HCT116 (cell line): ENCODE data around the gene PLEKHJ1. TPM values are rescaled to one million over a fixed set of nuclear protein-coding genes. Genes with fewer than 3 reads are reported as not detected.

Source experiments
- ATAC-seq: fragments of 200-7000 bp; cut with Tn5 transposase; 2 replicates; pipeline ENCODE4 v1.9.1; 2020; ENCODE audit warnings: mild to moderate bottlenecking, moderate library complexity
- BruUV-seq: library from RNA; stranded (reverse); fragments of 400-500 nt; replicated peaks from 2 replicates; lab custom pipeline; 2021; lab: Mats Ljungman, UMichigan
- CTCF ChIA-PET: fragments of 300-600 bp; sonication (Branson Sonifier 250); formaldehyde crosslinking; loops from one replicate; lab custom pipeline; 2021; ENCODE audit warnings: antibody characterized with exemption; lab: Charles Lee
- POLR2A ChIA-PET: fragments of 300-600, 350-600 bp; sonication (Branson Sonifier 250); formaldehyde crosslinking; loops from one replicate; lab custom pipeline; 2021; ENCODE audit warnings: antibody characterized with exemption; lab: Charles Lee
- RAD21 ChIA-PET, 2 experiments: fragments of 300-600 bp; sonication (Branson Sonifier 250); formaldehyde crosslinking; loops; one replicate each; lab custom pipeline; 2023; ENCODE audit warnings: low total read pairs in 2 of 2; ENCODE audit not compliant: uncharacterized antibody in 2 of 2, unreplicated experiment in 2 of 2, low non-redundant PET in 1 of 2; lab: Charles Lee
- DNase-seq: peaks from one replicate; pipeline ENCODE4 v3.0.0-alpha.2; 2010; ENCODE audit warnings: low read depth, low spot score
- H2AFZ ChIP-seq: fragments of 200-600 bp; shearing (Covaris generic), sonication (generic); 2 replicates; pipeline ENCODE4 v1.6.1; 2017; ENCODE audit warnings: low read depth, mixed run types, mixed read lengths, antibody characterized with exemption, low read length; ENCODE audit not compliant: poor library complexity, severe bottlenecking
- H3K27ac ChIP-seq: 2 replicates; pipeline ENCODE4 v1.5.1; 2012; ENCODE audit warnings: low read depth, low read length
- H3K27me3 ChIP-seq: fragments of 200-600 bp; sonication (generic); 2 replicates; pipeline ENCODE4 v1.6.1; 2016; ENCODE audit warnings: mixed run types, low read length, mixed read lengths; ENCODE audit not compliant: insufficient read depth
- H3K36me3 ChIP-seq, 2 experiments: fragments of 200-500 bp in 1 of 2; fragments of 200-600 bp in 1 of 2; sonication (Bioruptor generic) in 1 of 2; sonication (generic) in 1 of 2; 2 replicates each; pipeline versions ENCODE4 v1.5.1 to v1.6.1; 2014 to 2016; ENCODE audit warnings: low read length in 2 of 2, inconsistent platforms in 1 of 2, mixed read lengths in 1 of 2, mixed run types in 1 of 2; ENCODE audit not compliant: insufficient read depth in 2 of 2, control insufficient read depth in 1 of 2
- H3K4me1 ChIP-seq, 2 experiments: fragments of 200-600 bp in 1 of 2; sonication (generic) in 1 of 2; 2 replicates each; pipeline versions ENCODE4 v1.5.1 to v1.6.1; 2012 to 2017; ENCODE audit warnings: low read length in 2 of 2, inconsistent platforms in 1 of 2, mild to moderate bottlenecking in 1 of 2, mixed read lengths in 1 of 2, mixed run types in 1 of 2, moderate library complexity in 1 of 2; ENCODE audit not compliant: insufficient read depth in 2 of 2, control insufficient read depth in 1 of 2
- H3K4me2 ChIP-seq: fragments of 200-600 bp; sonication (generic); 2 replicates; pipeline ENCODE4 v1.6.1; 2017; ENCODE audit warnings: mixed run types, low read length, mixed read lengths
- H3K4me3 ChIP-seq, 2 experiments: fragments of 200-600 bp in 1 of 2; sonication (generic) in 1 of 2; replicated peaks in 1 of 2; 2 replicates each; pipeline ENCODE4 v1.5.1; 2011 to 2016; ENCODE audit warnings: low read length in 2 of 2, control low read depth in 1 of 2, low read depth in 1 of 2, mild to moderate bottlenecking in 1 of 2, mixed read lengths in 1 of 2, mixed run types in 1 of 2
- H3K79me2 ChIP-seq: fragments of 200-600 bp; sonication (generic); 2 replicates; pipeline ENCODE4 v1.6.1; 2017; ENCODE audit warnings: mild to moderate bottlenecking, mixed run types, low read length, moderate library complexity, mixed read lengths; ENCODE audit not compliant: insufficient read depth
- H3K9ac ChIP-seq: fragments of 200-600 bp; sonication (generic); 2 replicates; pipeline ENCODE4 v1.6.1; 2016; ENCODE audit warnings: low read length, mixed read lengths
- H3K9me2 ChIP-seq: fragments of 200-600 bp; sonication (generic), shearing (Covaris generic); 2 replicates; pipeline ENCODE4 v1.6.1; 2017; ENCODE audit warnings: mixed run types, mild to moderate bottlenecking, moderate library complexity; ENCODE audit not compliant: insufficient read depth
- H3K9me3 ChIP-seq, 2 experiments: fragments of 200-500 bp in 1 of 2; fragments of 200-600 bp in 1 of 2; sonication (Bioruptor generic) in 1 of 2; sonication (generic) in 1 of 2; 2 replicates each; pipeline ENCODE4 v1.6.1; 2014 to 2017; ENCODE audit warnings: low read length in 2 of 2, mixed read lengths in 2 of 2, inconsistent platforms in 1 of 2, low read depth in 1 of 2, mild to moderate bottlenecking in 1 of 2, mixed run types in 1 of 2, moderate library complexity in 1 of 2; ENCODE audit not compliant: control insufficient read depth in 1 of 2, insufficient read depth in 1 of 2
- H4K20me1 ChIP-seq: fragments of 200-600 bp; sonication (generic), shearing (Covaris generic); 2 replicates; pipeline ENCODE4 v1.6.1; 2017; ENCODE audit warnings: mixed run types, mild to moderate bottlenecking, moderate library complexity; ENCODE audit not compliant: insufficient read depth
- CBX3 ChIP-seq: IDR thresholded peaks from 2 replicates; pipeline ENCODE4 v1.6.1; 2012; ENCODE audit warnings: low read depth
- CEBPB ChIP-seq: IDR thresholded peaks from 2 replicates; pipeline ENCODE4 v1.6.1; 2012; ENCODE audit warnings: low read depth
- EGR1 ChIP-seq: IDR thresholded peaks from 2 replicates; pipeline ENCODE4 v1.6.1; 2012; ENCODE audit warnings: low read depth
- EZH2phosphoT487 ChIP-seq: fragments of 200-600 bp; IDR thresholded peaks from 2 replicates; pipeline ENCODE4 v1.6.1; 2018; ENCODE audit warnings: antibody characterized with exemption, borderline replicate concordance
- FOSL1 ChIP-seq: IDR thresholded peaks from 2 replicates; pipeline ENCODE4 v1.6.1; 2012; ENCODE audit warnings: low read depth
- JUND ChIP-seq: IDR thresholded peaks from 2 replicates; pipeline ENCODE4 v1.6.1; 2012
- POLR2AphosphoS5 ChIP-seq: IDR thresholded peaks from 2 replicates; pipeline ENCODE4 v1.6.1; 2011; ENCODE audit warnings: mild to moderate bottlenecking, low read depth, low read length, moderate library complexity
- RAD21 ChIP-seq: IDR thresholded peaks from 2 replicates; pipeline ENCODE4 v1.6.1; 2012; ENCODE audit warnings: low read depth, mild to moderate bottlenecking
- SIN3A ChIP-seq: IDR thresholded peaks from 2 replicates; pipeline ENCODE4 v1.6.1; 2012; ENCODE audit warnings: low read depth
- SP1 ChIP-seq: IDR thresholded peaks from 2 replicates; pipeline ENCODE4 v1.6.1; 2012; ENCODE audit warnings: low read depth
- SRF ChIP-seq: IDR thresholded peaks from 2 replicates; pipeline ENCODE4 v1.6.1; 2012; ENCODE audit warnings: low read depth
- TCF7L2 ChIP-seq: IDR thresholded peaks from 2 replicates; pipeline ENCODE4 v1.7.0; 2011; ENCODE audit warnings: borderline replicate concordance, inconsistent platforms; ENCODE audit not compliant: insufficient read depth, insufficient read length; ENCODE audit errors: extremely low read depth
- YY1 ChIP-seq: IDR thresholded peaks from 2 replicates; pipeline ENCODE4 v1.6.1; 2011; ENCODE audit warnings: low read length, low read depth, moderate library complexity, mild to moderate bottlenecking; ENCODE audit not compliant: insufficient replicate concordance; ENCODE audit errors: extremely low read depth
- ZBTB33 ChIP-seq: IDR thresholded peaks from 2 replicates; pipeline ENCODE4 v1.6.1; 2011; ENCODE audit warnings: mild to moderate bottlenecking, low read length, moderate library complexity; ENCODE audit not compliant: insufficient replicate concordance; ENCODE audit errors: extremely low read depth
- ZFX ChIP-seq: fragments of 450-650 bp; IDR thresholded peaks from 2 replicates; pipeline ENCODE4 v1.6.1; 2017
- ZNF274 ChIP-seq: fragments of 200-500 bp; sonication (Bioruptor generic); IDR thresholded peaks from 2 replicates; pipeline ENCODE4 v1.6.1; 2014; ENCODE audit warnings: mild to moderate bottlenecking, low read depth, low read length, inconsistent platforms
- intact Hi-C: fragments of 100-400 bp; cut with micrococcal nuclease; formaldehyde crosslinking; loops from 2 replicates; pipeline ENCODE4 v1.10.0; 2022
- total RNA-seq: library from RNA; stranded (reverse); gene quantifications from one replicate; pipeline ENCODE4 v1.2.1, GENCODE V29; 2021; ENCODE audit not compliant: unreplicated experiment
- TF ChIP-seq, protein P1 (sequence below), 3 experiments: fragments of 200-600 bp in 1 of 3; sonication (generic) in 1 of 3; IDR thresholded peaks in 2 of 3; conservative IDR thresholded peaks in 1 of 3; 2 replicates each; pipeline ENCODE4 v1.5.1; 2012 to 2017; ENCODE audit warnings: low read depth in 2 of 3, low read length in 2 of 3, antibody characterized with exemption in 1 of 3, borderline replicate concordance in 1 of 3, control low read depth in 1 of 3, mild to moderate bottlenecking in 1 of 3, mixed read lengths in 1 of 3, mixed run types in 1 of 3, moderate library complexity in 1 of 3; ENCODE audit not compliant: insufficient read depth in 1 of 3

The PLEKHJ1 gene
- total RNA-seq, 1 experiment from 2014 or later = 88.2 TPM

DNA sequence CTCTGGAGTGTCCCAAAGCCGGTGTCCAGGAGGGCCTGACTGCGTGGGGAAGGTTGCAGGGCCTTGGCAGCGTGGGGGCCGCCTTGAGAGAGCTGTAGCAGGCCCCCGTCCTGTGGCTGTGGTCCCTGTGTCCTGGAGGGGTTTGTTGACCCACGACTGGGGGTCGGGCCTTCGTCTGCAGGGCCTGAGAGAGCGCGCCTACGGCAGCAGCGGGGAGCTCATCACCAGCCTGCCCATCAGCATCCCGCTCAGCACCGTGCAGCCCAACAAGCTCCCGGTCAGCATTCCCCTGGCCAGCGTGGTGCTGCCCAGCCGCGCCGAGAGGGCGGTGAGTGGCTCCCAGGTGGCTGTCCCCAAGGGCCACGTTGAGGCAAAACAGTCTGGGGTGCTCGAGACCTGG lies 18.5 kb downstream of the PLEKHJ1 start:
- peaks cover 4% of the 10 kb centered on the region; the same call in 1 of the 2 replicates for H3K79me2 ChIP-seq
- H4K20me1 ChIP-seq = no peaks in the 10 kb centered on the region
- intact Hi-C loops = no loop called here
- H3K4me3 ChIP-seq = no peak overlapping the region
- TF ChIP-seq FOSL1 = no peak
- no peaks in the 10 kb centered on the region for H3K4me1 ChIP-seq
- POLR2A ChIA-PET = no interaction called here
- H3K27ac ChIP-seq = no peak overlapping the region
- ATAC-seq = no peak
- CTCF ChIA-PET = no interaction called here
- H3K9me3 ChIP-seq = no peaks in the 10 kb centered on the region
- no peak overlapping the region for H3K4me2 ChIP-seq
- H3K36me3 ChIP-seq = peaks cover 33 to 44% of the 10 kb centered on the region in 2 experiments; a peak in 3 of 4 replicates
- H3K9ac ChIP-seq = no peak overlapping the region
- H2AFZ ChIP-seq = no peak overlapping the region
- DNase-seq = no peak
- BruUV-seq = no TSS peak
- H3K27me3 ChIP-seq = no peaks in the 10 kb centered on the region
- RAD21 ChIA-PET = no interaction called here
- H3K9me2 ChIP-seq = no peaks in the 10 kb centered on the region

DNA sequence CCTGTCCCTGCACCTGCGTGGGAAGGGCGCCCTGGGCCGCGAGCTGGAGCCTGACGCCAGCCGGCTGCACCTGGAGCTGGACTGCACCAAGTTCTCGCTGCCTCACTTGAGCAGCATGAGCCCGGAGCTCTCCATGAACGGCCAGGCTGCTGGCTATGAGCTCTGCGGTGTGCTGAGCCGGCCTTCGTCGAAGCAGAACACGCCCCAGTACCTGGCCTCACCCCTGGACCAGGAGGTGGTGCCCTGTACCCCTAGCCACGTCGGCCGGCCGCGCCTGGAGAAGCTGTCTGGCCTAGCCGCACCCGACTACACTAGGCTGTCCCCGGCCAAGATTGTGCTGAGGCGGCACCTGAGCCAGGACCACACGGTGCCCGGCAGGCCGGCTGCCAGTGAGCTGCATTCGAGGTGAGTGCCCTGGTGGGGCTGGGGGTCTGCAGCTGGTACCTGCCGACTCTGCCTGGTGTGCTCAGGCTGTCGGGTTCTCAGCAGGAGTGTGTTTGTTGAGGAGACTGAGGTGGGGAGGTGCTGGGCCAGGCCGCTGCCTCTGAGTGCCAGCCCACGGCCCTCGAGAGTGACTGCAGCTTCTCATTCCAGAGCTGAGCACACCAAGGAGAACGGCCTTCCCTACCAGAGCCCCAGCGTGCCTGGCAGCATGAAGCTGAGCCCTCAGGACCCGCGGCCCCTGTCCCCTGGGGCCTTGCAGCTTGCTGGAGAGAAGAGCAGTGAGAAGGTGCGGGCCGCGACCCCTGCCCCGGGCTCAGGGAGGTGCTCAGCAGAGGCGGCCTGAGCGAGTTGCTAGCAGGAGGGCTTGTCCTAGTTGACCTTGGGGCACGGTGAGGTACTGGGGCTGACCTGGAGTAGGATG lies 19.5 kb downstream of the PLEKHJ1 start:
- DNase-seq = no peak
- peaks cover 38 to 51% of the 10 kb centered on the region in 2 experiments; a peak in 3 of 4 replicates for H3K36me3 ChIP-seq
- intact Hi-C loops = no loop called here
- TF ChIP-seq, protein P1, sequence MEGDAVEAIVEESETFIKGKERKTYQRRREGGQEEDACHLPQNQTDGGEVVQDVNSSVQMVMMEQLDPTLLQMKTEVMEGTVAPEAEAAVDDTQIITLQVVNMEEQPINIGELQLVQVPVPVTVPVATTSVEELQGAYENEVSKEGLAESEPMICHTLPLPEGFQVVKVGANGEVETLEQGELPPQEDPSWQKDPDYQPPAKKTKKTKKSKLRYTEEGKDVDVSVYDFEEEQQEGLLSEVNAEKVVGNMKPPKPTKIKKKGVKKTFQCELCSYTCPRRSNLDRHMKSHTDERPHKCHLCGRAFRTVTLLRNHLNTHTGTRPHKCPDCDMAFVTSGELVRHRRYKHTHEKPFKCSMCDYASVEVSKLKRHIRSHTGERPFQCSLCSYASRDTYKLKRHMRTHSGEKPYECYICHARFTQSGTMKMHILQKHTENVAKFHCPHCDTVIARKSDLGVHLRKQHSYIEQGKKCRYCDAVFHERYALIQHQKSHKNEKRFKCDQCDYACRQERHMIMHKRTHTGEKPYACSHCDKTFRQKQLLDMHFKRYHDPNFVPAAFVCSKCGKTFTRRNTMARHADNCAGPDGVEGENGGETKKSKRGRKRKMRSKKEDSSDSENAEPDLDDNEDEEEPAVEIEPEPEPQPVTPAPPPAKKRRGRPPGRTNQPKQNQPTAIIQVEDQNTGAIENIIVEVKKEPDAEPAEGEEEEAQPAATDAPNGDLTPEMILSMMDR (IDR thresholded peaks at IDR 0.05 in 2 of 3, conservative IDR thresholded peaks at IDR 0.05 in 1 of 3; ENCODE audit: borderline replicate concordance in 1 of 3, insufficient read depth in 1 of 3, low read depth in 2 of 3, low read length in 2 of 3) = no peak
- TF ChIP-seq SRF (no peak), SP1 (no peak), ZNF274 (no peak), EGR1 (no peak), POLR2AphosphoS5 (no peak), RAD21 (no peak), ZBTB33 (no peak), JUND (no peak), CEBPB (no peak), TCF7L2 (no peak), CBX3 (no peak), EZH2phosphoT487 (no peak), SIN3A (no peak), ZFX (no peak), YY1 (no peak)

More for the DNA sequence above, 19.5 kb downstream of the PLEKHJ1 start:
- Histone ChIP-seq H3K9me3 (no peaks in the 10 kb centered on the region), H3K9me2 (no peaks in the 10 kb centered on the region), H3K4me1 (no peaks in the 10 kb centered on the region), H4K20me1 (no peaks in the 10 kb centered on the region), H3K4me2 (no peak overlapping the region), H3K79me2 (peaks cover 4% of the 10 kb centered on the region; the same call in 1 of the 2 replicates), H2AFZ (no peak overlapping the region), H3K4me3 (no peak overlapping the region), H3K9ac (no peak overlapping the region), H3K27ac (no peak overlapping the region), H3K27me3 (no peaks in the 10 kb centered on the region)
- POLR2A ChIA-PET = no interaction called here
- CTCF ChIA-PET = no interaction called here
- no TSS peak for BruUV-seq
- RAD21 ChIA-PET = no interaction called here
- no peak for ATAC-seq
